Peyer's patch (tissue), 4 donors: ENCODE data around the gene B4GAT1.

Experiments used
- POLR2A ChIP-seq, 2 donors: fragments of 450-650 bp; IDR thresholded peaks; one replicate each; pipeline ENCODE4 v1.5.1; 2017; ENCODE audit warnings: antibody characterized with exemption in 2 of 2, mild to moderate bottlenecking in 2 of 2, moderate library complexity in 2 of 2
- TF ChIP-seq, protein P1 (sequence below), 6 experiments: fragments of 450-650 bp in 4 of 6; fragments of 200-600 bp in 2 of 6; sonication (generic) in 1 of 6; IDR thresholded peaks; one replicate each; pipeline ENCODE4 v1.5.1; 2017 to 2019; ENCODE audit warnings: antibody characterized with exemption in 6 of 6, mild to moderate bottlenecking in 3 of 6, moderate library complexity in 1 of 6

DNA sequence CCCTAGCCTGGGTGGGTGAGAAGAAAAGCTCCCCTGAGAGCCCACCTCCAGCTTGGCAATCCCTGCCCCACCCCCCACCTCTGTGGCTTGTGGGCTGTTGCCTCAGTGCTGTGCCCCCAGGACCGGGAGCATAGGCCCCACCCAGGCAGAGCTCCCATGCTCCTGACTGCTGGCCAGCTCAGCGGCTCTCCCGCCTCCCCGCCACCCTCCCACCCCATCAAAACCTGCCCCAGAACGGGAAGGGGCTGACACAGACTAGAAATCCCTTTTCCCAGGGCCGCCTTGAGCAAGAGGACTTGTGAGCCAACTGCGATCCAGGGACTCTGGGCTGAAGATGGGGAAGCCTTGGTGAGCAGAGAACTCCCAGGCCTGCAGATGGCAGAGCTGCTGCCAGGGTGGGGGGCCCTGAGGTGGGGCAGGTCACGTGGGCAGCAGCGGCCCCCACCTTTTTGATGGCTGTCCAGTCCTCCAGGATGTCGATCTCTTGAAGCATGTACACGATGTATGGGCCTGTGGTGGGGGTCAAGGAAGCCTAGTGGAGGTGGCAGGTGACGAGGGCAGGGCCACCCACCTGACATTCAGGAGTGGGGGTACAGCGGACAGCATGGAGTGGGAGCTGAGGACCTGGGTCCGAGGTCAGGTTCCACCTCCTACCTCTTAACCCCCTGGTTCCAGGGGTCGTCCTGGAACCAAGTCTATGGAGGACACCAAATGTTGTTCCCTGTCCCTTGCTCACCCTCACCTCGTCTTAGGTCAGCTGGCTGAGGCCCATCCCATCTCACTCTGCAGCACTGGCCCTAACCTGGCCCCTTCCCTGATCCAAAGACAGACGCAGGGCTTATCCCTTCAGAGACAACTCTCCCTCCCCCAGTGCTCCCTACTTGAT, 8.9 kb downstream of the B4GAT1 start:
- TF ChIP-seq, protein P1, sequence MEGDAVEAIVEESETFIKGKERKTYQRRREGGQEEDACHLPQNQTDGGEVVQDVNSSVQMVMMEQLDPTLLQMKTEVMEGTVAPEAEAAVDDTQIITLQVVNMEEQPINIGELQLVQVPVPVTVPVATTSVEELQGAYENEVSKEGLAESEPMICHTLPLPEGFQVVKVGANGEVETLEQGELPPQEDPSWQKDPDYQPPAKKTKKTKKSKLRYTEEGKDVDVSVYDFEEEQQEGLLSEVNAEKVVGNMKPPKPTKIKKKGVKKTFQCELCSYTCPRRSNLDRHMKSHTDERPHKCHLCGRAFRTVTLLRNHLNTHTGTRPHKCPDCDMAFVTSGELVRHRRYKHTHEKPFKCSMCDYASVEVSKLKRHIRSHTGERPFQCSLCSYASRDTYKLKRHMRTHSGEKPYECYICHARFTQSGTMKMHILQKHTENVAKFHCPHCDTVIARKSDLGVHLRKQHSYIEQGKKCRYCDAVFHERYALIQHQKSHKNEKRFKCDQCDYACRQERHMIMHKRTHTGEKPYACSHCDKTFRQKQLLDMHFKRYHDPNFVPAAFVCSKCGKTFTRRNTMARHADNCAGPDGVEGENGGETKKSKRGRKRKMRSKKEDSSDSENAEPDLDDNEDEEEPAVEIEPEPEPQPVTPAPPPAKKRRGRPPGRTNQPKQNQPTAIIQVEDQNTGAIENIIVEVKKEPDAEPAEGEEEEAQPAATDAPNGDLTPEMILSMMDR (IDR thresholded peaks at IDR 0.05): no peak
- TF ChIP-seq POLR2A (IDR thresholded peaks at IDR 0.05): no peak
